ENCODE results near the gene SGO2.

Gene SGO2

GRCh38 chr2:200525882-200526651 is at the start of gene SGO2:
SGO2 (plus strand) TSS chr2:200526207; CDS start chr2:200532976, 6,769 bp downstream.
- no peak for TF ChIP-seq CTCF (IDR thresholded peaks at IDR 0.05)
- Mint-ChIP-seq H3K9me3 (no peaks in the 10 kb centered on the region), H3K4me3 (peak within 1 kb of the TSS; percentile 98), H3K36me3 (ENCODE audit: low read depth) (no peaks in the 10 kb centered on the region), H3K27ac (peak within 1 kb of the TSS; percentile 73), H3K27me3 (ENCODE audit: low read depth, poor library complexity) (peaks cover 19% of the 10 kb centered on the region), H3K4me1 (peaks cover 27% of the 10 kb centered on the region)
- peak; percentile 90 for DNase-seq

- DNase-seq: no peak
- H3K4me1 Mint-ChIP-seq: peaks cover 16% of the 10 kb centered on the region
- H3K27me3 Mint-ChIP-seq (ENCODE audit: low read depth, poor library complexity): no peaks in the 10 kb centered on the region
- peaks cover 18% of the 10 kb centered on the region for H3K36me3 Mint-ChIP-seq (ENCODE audit: low read depth)
- H3K27ac Mint-ChIP-seq: no peak overlapping the region
- no peak overlapping the region for H3K4me3 Mint-ChIP-seq
- no peaks in the 10 kb centered on the region for H3K9me3 Mint-ChIP-seq
- TF ChIP-seq CTCF (IDR thresholded peaks at IDR 0.05): no peak
These were observed 49.2 kb upstream of the SGO2 start for GRCh38 chr2:200476836-200477235.

GRCh38 chr2:200477667-200478131 is 48.3 kb upstream of the SGO2 start:
- no peak for TF ChIP-seq CTCF (IDR thresholded peaks at IDR 0.05)
- peaks cover 16% of the 10 kb centered on the region for H3K4me1 Mint-ChIP-seq
- H3K27me3 Mint-ChIP-seq (ENCODE audit: low read depth, poor library complexity): no peaks in the 10 kb centered on the region
- no peaks in the 10 kb centered on the region for H3K9me3 Mint-ChIP-seq
- peaks cover 17% of the 10 kb centered on the region for H3K36me3 Mint-ChIP-seq (ENCODE audit: low read depth)
- no peak overlapping the region for H3K4me3 Mint-ChIP-seq
- DNase-seq: no peak
- H3K27ac Mint-ChIP-seq: no peak overlapping the region

- H3K4me3 Mint-ChIP-seq: no peak overlapping the region
- H3K4me1 Mint-ChIP-seq: peaks cover 28% of the 10 kb centered on the region
- H3K9me3 Mint-ChIP-seq: no peaks in the 10 kb centered on the region
- peaks cover 8% of the 10 kb centered on the region for H3K36me3 Mint-ChIP-seq (ENCODE audit: low read depth)
- DNase-seq: no peak
- no peaks in the 10 kb centered on the region for H3K27me3 Mint-ChIP-seq (ENCODE audit: low read depth, poor library complexity)
- H3K27ac Mint-ChIP-seq: no peak overlapping the region
- no peak for TF ChIP-seq CTCF (IDR thresholded peaks at IDR 0.05)
These were observed 46.2 kb upstream of the SGO2 start for GRCh38 chr2:200479692-200480265.

GRCh38 chr2:200482194-200482593 is 43.8 kb upstream of the SGO2 start:
- no peaks in the 10 kb centered on the region for H3K27me3 Mint-ChIP-seq (ENCODE audit: low read depth, poor library complexity)
- no peak overlapping the region for H3K4me3 Mint-ChIP-seq
- H3K27ac Mint-ChIP-seq: no peak overlapping the region
- no peaks in the 10 kb centered on the region for H3K9me3 Mint-ChIP-seq
- peaks cover 8% of the 10 kb centered on the region for H3K36me3 Mint-ChIP-seq (ENCODE audit: low read depth)
- TF ChIP-seq CTCF (IDR thresholded peaks at IDR 0.05): no peak
- H3K4me1 Mint-ChIP-seq: peaks cover 26% of the 10 kb centered on the region
- DNase-seq: no peak

All from nephron progenitor cell (in vitro differentiated cells).